Stimulated activated CD4-positive, alpha-beta T cell treated with anti-CD3 and anti-CD28 coated beads, TNF-alpha, amount 100 ng/mL, for 4 hours (primary cell): ENCODE results near the gene MSI2.

Experiments used
- DNase-seq, 3 experiments: peaks; one replicate each; pipeline ENCODE4 v3.0.0-alpha.2; 2020; ENCODE audit warnings: low read depth in 3 of 3

The MSI2 gene

GRCh38 chr17:57541049-57541448 is 284.7 kb downstream of the MSI2 start:
- no peak for DNase-seq

GRCh38 chr17:57541472-57542394 is 285.4 kb downstream of the MSI2 start:
- no peak for DNase-seq

GRCh38 chr17:57542510-57542909 is 286.2 kb downstream of the MSI2 start:
- DNase-seq: no peak

- no peak for DNase-seq
Observed at GRCh38 chr17:57543230-57543629, 286.9 kb downstream of the MSI2 start.

GRCh38 chr17:57544401-57544800 is 288.1 kb downstream of the MSI2 start:
- DNase-seq: no peak

GRCh38 chr17:57544834-57545463 is 288.6 kb downstream of the MSI2 start:
- no peak for DNase-seq

- DNase-seq: no peak
Observed at GRCh38 chr17:57545731-57546342, 289.5 kb downstream of the MSI2 start.

GRCh38 chr17:57548421-57549410 is 292.4 kb downstream of the MSI2 start:
- no peak for DNase-seq

- DNase-seq: no peak
Observed at GRCh38 chr17:57549468-57549867, 293.1 kb downstream of the MSI2 start.

- DNase-seq: no peak
Observed at GRCh38 chr17:57550016-57550415, 293.7 kb downstream of the MSI2 start.

- DNase-seq: no peak
Observed at GRCh38 chr17:57550668-57551315, 294.5 kb downstream of the MSI2 start.

GRCh38 chr17:57551321-57552079 is 295.2 kb downstream of the MSI2 start:
- DNase-seq: no peak

- no peak for DNase-seq
Observed at GRCh38 chr17:57552114-57552624, 295.8 kb downstream of the MSI2 start.

GRCh38 chr17:57553526-57553925 is 297.2 kb downstream of the MSI2 start:
- no peak for DNase-seq

- DNase-seq: no peak
Observed at GRCh38 chr17:57553991-57554825, 297.9 kb downstream of the MSI2 start.

- DNase-seq: no peak
Observed at GRCh38 chr17:57554826-57555635, 298.7 kb downstream of the MSI2 start.

- DNase-seq: no peak
Observed at GRCh38 chr17:57555636-57556175, 299.4 kb downstream of the MSI2 start.

GRCh38 chr17:57556320-57556719 is 300.0 kb downstream of the MSI2 start:
- DNase-seq: no peak
